SW 1271 (cell line): Measurements from ENCODE around the gene POLR2F.

Experiments used
- DNase-seq, 2 experiments: peaks; one replicate each; lab custom pipeline; 2025; lab: John Stamatoyannopoulos, UW

The POLR2F gene

DNA sequence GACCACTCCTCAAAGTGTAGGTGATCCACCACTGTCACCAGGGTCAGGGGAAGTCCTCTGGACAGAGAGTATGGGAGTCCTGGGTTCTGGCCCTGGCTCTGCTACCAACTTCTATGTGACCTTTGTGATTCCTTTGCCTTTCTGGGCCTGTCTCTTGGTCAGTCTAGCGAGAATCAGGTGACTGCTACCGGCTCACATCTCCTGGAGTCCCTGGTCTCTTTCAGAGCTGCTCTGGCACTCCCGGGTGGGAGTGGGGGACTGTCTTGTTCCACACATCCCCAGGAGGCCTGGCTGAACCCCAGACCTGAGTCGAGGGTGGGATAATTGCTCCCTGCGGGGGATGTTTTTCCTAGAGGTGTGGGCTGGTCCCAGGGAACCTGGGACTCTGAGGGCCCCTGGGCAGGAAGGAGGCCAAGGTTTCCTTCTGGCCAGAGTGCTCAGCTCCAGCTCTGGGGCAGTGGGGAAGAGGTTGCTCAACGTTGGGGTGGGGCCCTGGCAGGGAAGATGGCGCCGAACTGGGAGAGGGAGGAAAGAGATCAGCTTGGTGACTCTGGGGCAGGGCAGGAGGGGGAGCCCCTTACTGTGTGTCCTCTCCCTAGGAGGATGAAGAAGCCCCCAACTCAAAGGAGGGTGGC lies 28.8 kb downstream of the POLR2F start:
- no peak for DNase-seq

DNA sequence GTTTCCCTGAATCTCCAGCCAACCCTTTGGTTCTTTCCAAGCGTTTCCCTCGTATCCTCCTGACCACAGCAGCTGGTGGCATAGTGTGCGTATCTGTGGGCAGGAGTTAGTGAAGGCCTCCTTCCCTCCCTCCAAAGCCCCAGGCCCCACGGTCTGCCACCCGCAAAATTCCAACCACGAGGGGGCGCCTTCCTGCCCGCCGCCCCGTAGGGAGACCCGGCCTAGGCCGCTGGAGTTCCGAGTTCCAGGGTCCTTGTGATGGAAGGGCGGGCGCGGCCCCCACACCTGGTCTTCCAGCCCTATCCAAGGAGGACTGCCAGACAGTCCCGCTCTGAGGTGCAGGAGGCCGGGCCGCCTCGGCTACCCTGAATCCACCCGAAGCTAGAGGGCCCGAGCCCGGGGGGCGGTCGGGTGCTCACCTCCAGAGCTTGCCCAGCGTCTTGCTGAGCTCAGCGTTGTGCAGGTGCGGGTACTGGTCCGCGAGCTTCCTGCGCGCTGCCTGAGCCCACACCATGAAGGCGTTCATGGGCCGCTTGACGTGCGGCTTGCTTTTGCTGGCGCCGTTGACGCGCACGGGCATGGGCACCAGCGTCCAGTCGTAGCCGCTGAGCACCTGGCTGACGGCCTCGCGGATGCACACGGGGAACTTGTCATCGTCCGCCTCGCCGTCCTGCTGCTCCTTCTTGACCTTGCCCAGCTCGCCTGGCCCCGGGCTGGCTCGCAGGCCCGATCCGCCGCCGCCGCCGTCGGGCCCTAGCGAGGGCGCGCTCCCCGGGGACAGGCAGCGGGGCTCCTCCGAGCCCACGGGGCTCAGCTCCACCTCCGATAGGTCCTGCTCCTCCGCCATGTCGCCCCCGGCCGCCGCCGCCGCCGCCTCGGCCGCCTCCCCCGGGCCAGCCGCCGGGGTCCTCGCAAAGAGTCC lies 29.7 kb downstream of the POLR2F start:
- DNase-seq: no peak

DNA sequence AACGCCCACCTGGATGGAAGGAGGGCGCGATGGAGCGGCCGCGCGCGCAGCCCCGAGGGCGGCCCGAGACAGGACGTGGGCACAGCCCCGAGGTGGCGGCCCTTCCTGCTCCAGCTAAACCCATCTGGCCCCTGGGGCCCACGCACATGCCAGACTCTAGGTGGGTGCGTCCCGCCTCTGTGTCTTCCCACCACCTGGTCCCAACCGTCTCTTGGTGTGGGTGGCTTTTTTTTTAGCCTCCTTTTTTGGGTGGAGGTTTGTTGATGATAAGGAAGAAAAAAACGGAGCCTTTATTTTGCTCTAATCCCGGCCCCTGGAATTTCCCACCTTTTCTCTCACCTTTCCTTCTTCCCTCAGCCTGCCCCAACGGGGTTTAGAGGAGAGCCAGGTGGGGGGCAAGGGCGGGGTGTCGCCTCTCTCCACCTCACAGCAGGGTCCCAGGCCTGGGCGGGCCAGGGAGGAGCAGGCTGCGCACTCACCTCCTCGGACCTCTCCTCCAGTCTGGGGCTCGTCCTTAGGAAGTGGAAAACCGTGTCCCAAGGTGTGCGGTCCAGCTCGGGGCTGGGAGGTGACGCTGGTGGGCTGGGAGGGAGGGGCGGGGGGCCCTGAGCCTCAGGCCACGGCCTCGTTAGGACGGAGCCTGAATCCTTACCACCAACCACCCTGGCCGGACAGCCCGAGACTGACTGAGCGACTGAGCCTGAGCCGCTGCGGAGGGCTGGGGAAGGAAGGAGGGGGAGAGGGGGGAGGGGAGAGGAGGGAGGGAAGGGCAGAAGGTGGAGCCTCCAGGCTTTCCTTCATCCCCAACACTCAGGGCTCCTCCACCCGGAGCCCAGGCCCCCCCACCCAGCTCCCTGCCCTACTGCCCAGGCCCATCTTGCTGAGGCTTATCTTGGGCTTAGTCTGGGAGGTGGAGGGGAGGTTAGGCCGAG lies 30.6 kb downstream of the POLR2F start, which contains the start of gene SOX10:
SOX10 (minus strand) TSS at position 696 of the 932 bp plus-strand sequence. CDS start 771 bp downstream, outside the sequence.
- DNase-seq: no peak

DNA sequence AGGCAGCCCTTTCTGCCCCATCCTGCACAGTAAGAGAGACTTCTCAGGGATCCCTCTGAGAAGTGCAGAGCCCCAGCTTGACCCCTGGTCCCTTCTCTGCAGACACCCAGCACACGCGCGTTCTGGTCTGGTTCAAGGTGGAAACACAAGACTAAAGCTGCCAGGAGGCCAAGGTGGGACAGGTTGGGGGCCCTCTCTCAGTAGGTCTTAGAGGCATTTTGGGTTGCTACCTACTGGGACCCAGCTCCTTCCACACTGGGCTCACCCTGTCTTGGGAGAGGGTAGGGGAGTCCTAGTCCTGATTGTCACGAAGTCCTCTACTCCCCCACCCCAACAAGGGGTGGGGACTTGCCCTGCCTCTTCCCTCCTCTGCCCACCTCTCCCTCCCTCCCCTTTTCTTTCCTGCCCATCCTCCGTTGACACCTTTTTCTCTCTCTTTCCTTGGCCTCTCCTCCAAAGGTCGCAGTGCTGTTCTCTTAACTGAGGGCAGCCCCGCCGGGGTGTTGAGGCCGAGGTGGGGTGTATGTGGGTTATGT lies 31.6 kb downstream of the POLR2F start:
- DNase-seq: no peak

DNA sequence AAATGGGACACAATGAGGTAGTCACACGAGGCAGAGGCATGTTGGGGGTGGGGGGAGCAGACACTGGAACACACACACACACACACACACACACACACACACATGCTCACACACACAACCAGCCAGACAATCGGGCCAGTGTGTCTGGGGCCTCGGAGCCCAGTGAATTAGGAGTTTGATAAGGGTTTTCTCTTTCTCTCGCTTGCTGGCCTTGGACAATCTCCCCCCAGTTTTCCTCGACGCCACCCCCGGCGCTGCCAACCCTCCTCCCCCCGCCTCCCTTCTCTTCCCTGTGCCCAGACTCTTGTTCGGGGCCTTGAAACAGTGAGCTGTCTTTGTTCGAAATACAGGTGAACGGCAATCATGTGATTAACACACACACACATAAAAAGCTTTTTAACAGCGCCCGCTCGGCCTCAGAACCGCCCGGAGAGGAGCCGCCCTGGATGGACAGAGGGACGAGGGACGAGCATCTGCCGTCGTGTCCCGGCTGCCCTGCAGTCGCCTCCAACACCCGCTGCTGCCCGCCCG lies 32.3 kb downstream of the POLR2F start:
- DNase-seq: no peak

DNA sequence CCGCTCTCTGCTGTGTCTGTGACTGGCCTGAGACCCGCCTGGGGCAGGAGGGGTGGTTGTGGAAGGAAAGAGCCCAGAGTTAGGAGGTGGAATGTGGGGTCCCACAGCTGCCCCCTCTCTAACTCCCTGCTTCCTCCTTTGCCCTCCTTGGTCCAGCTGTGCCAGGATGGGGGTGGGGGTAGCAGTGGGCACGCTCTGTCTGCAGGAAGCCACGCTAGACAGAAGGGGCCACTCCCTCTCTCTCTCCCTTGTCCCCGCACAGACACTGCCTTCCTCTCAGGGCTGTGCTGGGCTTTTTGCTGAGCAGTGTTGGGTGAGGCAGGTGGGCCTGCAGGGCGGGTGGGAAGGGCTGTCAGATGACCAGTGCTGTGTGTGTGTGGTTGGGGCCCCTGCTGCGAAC lies 32.9 kb downstream of the POLR2F start:
- DNase-seq: no peak

DNA sequence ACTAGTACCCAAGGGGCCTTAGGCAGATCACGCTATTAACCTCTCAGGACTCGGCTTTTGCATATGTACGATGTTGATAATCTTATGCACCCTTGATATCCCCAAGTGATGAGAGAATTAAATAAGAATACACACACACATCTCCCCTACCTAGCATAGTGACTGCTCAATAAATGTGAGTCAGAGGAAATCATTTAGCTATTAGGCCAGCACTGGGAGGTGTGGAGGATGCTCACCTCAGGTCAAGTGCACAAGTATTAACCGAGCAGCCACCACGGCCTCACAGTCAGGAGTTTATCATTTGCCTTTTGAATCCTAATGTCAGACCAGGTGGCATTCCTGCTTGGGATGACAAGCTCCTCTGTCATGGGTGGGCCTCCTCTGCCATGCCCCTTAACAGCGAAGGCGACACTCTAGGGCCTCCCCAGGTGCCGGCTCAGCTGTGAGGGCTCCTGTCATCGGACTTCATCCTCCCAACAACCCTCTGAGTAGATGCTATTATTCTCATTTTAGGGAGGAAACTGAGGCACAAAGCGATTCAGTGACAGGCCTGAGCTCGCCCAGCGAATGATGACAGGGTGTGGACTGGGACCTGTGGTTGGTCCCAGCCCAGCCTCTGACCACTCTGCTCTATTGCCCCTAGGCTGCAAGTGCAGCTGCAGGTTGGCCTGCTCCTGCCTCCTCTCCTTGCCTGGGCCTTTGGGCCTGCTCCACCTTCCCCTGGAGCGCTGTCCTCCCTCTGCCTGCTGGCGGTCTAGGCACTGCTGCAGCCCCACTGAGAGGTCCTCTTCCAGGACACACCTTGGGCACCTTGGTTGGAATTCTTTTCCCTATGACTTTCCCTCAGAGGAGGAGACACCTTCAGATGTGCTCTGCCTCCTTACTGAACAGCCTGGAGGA lies 35.9 kb downstream of the POLR2F start:
- no peak for DNase-seq

DNA sequence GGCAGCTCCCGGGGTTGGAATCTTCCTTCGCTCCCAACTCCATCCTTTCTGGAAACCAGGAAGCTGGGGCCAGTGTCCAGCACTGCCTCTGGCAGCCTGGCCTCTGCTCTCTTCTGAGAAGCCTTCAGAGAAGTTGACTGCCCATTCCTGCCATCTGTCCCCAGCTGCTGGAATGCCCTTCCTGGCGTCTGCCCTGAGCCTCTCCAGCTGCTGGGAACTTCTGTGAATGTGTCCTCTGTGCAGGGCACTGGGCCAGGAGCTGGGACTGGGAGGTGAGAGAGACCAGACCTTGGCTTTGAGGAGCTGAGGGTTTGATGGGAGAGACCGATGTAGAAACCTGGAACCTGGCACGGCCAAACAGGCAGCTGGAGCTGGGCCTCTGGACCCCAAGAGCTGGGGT lies 36.8 kb downstream of the POLR2F start:
- DNase-seq: no peak

DNA sequence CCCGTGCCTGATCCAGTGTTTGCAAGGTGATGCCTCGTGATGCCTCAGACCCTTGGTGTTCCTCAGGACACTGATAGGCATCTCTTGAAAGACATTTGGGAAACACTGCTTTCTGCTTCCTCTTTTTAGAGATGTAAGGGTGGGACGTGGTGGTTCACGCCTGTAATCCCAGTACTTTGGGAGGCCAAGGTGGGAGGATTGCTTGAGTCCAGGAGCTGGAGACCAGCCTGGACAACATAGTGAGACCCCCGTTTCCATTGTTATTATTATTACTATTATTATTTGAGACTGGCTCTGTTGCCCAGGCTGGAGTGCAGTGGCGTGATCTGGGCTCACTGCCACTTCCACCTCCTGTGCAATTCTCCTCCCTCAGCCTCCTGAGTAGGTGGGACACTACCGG lies 37.4 kb downstream of the POLR2F start:
- no peak for DNase-seq

DNA sequence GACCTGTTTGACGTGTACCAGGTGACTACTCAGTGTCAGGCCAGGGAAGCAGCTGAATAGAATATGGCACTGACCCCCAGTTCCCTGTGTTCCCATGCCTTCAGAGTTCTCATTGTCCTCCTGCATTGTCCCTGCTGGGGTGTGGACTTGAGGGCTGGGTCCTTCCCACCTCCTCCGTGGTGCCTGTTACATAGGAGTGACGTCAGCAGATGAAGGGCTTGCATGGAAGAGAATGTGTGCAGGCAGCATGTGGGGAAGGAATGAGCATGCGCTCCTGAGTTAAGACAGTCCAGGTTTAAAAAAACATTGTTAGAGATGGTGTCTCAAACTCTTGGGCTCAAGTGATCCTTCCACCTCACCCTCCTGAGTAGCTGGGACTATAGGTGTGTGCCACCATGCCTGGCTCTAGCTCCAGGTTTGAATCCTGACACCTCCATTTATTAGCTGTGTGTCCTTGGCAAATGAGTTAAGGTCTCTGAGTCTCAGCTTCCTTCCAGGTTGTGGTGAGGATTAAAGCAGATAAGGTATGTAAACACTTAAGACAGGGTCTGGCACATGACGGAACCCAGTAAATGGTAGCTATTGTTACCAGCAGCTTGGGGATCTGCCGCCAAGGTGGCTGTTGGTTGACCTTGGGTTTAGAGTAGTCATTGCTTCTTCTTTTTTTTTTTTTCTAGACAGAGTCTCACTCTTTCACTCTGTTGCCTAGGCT lies 38.4 kb downstream of the POLR2F start:
- DNase-seq: no peak

DNA sequence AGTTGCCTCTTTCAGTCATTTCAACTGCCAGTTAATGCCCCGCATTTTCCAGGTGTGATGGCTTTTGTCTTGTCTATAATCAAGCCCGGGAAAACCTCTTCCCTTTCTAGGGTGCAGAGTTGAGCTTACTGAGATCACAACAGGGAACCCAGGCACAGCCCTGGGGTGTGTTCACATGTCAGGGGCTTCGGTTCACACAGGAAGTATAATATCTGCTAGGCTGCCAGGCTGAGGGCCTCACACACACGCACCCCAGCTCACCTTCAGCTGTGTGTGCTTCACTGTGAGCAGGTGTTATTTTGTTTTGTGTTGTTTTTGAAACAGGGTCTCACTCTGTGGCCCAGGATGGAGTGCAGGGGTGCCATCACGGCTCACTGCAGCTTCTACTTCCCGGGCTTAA lies 40.5 kb downstream of the POLR2F start:
- DNase-seq: no peak

DNA sequence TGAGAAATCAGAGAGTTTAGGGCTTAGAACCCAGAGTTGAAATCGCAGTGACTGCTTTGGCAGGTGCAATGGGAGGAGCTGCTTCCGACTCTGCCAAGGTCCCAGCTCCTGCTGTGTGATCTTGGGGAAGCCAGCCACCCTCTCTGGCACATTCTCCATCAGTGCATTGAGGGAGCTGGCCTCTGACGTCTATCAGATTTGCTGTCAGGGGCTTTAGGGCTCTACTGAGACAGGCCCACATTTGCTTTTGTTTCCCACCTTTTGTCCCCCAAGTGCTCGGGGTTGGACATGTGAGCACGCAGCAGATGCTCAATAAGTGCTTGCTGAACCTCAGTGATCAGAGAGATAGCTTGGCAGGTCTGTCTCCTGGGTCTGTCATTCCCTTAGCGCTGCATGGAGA lies 41.5 kb downstream of the POLR2F start:
- no peak for DNase-seq

DNA sequence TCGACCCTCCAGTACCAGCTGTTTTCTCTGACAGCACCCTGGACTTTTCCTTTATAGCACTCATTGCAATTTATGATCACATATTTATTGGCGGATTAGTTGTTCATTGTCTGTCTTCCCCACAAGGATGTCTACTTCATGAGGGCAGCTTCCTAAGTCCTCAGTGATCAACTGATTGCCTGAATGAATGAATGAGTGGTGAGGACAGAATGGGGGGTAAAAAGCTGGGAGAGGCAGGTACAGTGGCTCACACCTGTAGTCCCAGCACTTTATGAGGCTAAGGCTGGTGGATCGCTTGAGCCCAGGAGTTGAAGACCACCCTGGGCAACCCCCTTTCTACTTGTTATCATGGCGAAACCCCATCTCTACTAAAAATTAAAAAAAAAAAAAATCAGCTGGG lies 42.0 kb downstream of the POLR2F start:
- no peak for DNase-seq

DNA sequence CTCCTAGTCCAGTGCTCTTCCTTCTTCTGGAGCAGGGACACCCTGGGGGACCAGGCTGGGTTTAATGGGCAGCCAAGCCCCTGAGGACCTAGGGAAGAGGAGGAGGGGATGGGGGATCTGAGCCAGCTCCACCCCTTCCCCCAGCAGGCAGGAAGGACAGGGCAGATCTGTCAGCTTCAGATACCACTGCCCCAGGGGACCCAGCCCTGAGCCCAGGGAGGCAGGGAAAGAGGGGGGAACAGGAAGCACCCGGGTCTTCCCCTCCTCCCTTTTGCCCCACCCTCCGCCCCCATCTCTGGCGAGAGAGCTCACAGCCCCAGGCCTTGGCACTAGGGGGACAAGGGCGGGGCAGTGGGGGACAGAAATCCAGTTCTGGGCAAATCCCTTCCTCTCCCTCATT lies 42.6 kb downstream of the POLR2F start:
- DNase-seq: no peak

DNA sequence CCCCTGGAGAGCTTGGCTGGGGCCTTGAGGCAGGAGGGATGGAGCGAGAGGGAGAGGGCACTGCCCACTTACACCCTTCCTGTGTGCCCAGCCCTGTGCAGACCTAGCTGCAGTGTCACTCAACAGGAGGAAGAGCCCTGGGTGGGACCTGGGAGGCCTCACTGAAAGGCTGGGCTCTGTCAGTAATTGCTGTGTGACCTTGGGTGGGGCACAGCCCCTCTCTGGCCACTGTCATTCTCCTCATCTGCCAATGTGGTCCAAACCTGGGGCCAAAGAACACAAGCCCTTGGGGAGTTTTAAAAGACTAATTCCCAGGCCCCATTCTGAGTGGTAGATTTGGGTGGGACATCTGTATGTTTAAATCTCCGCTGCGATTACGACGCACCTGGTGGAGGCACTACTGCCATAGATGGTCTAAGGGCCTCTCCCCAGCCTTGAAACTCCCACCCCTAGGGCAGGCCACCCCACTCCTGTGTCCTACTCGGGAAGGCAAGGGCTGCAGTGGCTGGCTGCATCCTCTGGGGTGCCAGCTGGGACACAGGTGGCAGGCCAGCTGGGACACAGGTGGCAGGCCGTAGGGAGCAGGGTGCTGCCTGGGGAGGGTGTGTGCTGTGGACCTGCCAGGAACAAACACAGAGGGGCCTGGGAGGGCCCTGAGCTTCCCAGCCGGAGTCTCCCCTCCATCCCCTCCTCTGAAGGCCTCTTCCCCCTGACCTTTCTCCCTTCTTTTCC lies 43.2 kb downstream of the POLR2F start:
- DNase-seq: no peak

DNA sequence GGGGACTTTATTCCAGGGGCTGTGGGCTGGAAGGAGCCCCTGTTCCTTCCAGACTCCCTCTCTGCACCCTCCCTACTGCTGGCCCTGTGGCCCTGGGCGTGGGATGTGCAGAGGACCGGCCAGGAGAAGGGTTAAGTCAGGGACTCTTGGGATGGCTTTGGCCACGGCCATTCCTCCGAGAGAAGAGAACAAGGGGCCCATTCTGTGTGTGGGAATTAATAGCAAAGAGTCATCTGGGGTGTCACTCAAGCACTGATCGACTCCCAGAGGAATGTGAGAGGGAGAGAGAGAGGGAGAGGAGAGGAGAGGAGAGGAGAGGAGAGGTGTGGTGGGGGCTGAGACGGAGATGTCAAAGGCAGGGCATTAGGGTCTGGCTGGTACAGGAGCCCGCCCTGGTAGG lies 45.0 kb downstream of the POLR2F start:
- DNase-seq: no peak

DNA sequence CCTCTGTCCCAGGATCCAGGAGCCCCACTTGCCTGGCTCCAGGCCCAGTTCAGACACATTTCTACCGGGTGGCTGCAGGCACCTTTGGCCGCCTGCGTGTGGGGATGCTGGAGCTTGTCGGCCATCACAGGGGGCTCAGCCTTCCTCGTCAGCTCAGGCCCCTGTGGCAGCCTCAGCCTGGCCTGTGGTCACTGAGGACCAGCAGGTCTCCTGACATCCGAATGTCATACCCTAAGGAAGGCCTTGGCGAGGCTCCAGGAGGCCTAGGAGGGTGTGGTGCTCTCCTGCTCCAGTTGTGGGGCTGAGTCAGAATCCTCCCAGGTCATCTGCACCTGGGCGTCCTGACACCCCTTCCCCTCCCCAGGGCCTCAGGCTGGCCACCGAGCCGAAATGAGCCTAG lies 45.7 kb downstream of the POLR2F start:
- DNase-seq: no peak

DNA sequence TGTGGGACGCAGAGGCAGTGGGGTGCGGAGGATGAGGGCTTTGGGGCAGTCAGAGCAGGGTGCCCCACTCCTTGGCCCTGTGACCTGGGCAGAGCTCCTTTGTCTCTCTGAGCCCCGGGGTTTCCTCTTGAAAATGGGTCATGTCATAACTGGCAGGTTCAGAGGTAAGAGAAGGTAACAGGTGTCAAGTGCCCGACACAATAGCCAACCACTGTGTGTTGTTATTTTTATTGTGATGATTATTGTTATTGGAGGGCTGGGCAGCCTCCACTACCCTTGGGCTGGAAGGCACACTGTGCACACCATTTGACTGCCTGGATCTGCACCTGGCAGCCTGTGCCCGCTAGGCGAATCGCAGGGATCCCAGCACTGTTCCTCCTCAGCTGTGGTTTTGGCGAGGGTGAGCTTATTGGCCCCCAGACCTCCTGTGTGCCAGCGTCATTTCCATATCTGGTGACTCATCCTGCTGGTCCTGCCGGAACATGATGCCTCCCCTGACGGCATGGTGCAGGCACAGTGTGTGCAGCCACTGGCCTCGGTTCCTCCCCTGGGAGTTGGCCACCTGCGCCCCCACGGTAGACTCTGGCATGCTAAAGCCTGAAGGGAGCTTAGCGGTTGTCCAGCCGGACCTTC lies 46.3 kb downstream of the POLR2F start:
- DNase-seq: no peak

DNA sequence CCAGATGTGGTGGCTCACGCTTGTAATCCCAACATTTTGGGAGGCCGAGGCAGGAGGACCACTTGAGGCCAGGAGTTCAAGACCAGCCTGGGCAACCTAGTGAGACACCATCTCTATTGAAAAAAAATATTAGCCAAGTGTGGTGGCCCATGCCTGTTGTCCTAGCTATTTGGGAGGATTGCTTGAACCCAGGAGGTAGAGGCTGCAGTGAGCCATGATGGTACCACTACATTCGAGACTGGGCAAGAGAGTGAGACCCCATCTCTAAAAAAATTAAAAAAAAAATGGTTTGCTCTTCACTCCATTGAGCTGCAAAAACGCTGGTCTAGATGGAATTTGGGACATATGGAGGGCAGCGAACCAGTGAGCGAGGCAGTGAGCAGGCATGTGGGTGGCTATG lies 52.4 kb downstream of the POLR2F start:
- no peak for DNase-seq
